ENCODE measurements around the gene PLEKHO2. TPM values are rescaled to one million over a fixed set of nuclear protein-coding genes. Genes with fewer than 3 reads are reported as not detected.

PLEKHO2 gene, protein sequence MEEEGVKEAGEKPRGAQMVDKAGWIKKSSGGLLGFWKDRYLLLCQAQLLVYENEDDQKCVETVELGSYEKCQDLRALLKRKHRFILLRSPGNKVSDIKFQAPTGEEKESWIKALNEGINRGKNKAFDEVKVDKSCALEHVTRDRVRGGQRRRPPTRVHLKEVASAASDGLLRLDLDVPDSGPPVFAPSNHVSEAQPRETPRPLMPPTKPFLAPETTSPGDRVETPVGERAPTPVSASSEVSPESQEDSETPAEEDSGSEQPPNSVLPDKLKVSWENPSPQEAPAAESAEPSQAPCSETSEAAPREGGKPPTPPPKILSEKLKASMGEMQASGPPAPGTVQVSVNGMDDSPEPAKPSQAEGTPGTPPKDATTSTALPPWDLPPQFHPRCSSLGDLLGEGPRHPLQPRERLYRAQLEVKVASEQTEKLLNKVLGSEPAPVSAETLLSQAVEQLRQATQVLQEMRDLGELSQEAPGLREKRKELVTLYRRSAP
- total RNA-seq (2021; fragmentation: NEBNext Ultra II Directional; extraction: Animal tissue kit (Norgen Biotek cat#: 25700)) (20.1 and 20.3 TPM in 2 replicates), polyA plus RNA-seq (2011; rRNA removed) (16.9 and 19.7 TPM in 2 replicates), polyA minus RNA-seq (2011; rRNA and poly(A)+ RNA removed) (13.3 and 19.6 TPM in 2 replicates)
- polyA plus RNA-seq (2011; cell fraction: cytosol; rRNA removed): 16.6 TPM
- polyA plus RNA-seq (2011; cell fraction: nucleus; rRNA removed): 31.1 TPM
- 18.9 to 22.4 TPM (median 21.2 TPM) in 4 replicates for polyA plus RNA-seq (2012, experiment 1 of 2)
- polyA plus RNA-seq (2012, experiment 2 of 2): 20.6 TPM
- 12.5 TPM for polyA plus RNA-seq (2013, experiment 1 of 2)
- 12.7 TPM for polyA plus RNA-seq (2013, experiment 2 of 2)
- 14.6 TPM for polyA minus RNA-seq (2011; cell fraction: cytosol; rRNA and poly(A)+ RNA removed)
- polyA minus RNA-seq (2011; cell fraction: nucleus; rRNA and poly(A)+ RNA removed): 11.1 TPM
- long read RNA-seq, experiment 1, partial matches to known transcripts: 1 of 3 reads
- long read RNA-seq, experiment 1, other reads (novel, unspliced or antisense): 1 of 3 reads
- long read RNA-seq, experiment 2: 0 reads

DNA sequence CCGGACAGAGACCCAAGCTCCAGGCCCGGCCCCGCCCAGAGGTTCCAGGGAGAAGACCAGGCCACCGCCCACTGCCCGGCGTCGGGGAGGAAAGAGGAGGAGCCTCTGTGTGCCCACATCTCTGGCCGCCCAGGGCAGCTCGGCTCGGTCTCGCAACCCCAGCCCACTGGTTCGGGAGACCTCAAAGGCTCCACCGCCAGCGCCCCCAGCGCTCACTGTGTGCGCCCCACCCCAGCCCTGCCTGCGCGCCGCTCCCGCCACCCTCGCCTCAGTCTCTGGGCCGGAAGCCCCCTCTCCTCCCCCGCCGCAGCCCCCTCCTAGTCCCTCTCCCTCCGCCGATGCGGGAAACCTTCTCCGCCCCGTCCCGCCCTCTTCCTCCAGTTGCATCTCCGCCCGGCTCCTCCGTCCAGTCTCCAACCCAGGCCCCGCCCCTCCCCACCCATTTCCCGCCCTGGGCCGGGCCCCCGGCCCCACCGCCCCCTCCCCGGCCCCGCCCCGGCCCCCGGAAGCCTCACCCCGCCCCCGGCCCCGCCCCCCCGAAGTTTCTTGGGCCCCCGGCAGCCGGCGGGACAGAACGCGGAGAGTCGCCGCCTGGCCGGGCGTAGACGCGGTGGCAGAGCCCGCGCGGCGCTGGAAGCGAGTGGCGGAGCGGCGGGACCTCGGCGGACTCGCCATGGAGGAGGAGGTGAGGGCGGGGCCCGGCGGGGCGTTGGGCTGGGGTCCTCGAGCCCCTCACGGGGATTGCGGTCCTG, at the start of gene PLEKHO2:
Gene PLEKHO2 (plus strand): TSS at position 572 of the 752 bp plus-strand sequence. CDS start 102 bp downstream, at position 674.
- H3K56ac ChIP-seq (replicated peaks; ENCODE audit: insufficient read length, low read depth, low read length): peak within 1 kb of the TSS; percentile 74
- peak; percentile 87 to 94 for DNase-seq (ENCODE audit: low read depth in 1 of 2, low spot score in 2 of 2)
- H4K5ac ChIP-seq (ENCODE audit: insufficient read length, low read depth, low read length): peak within 1 kb of the TSS; percentile 91
- peak within 1 kb of the TSS; percentile 26 for H2BK120ac ChIP-seq (replicated peaks; ENCODE audit: low read depth, low read length)
- WGBS, 2 experiments (ENCODE audit: extremely low coverage in 1 of 2, insufficient coverage in 1 of 2, insufficient read length in 1 of 2, insufficient replicate concordance in 2 of 2, low coverage in 1 of 2, low lambda C conversion rate in 2 of 2, missing lambda C conversion rate in 1 of 2): 0% methylated on average over 3 of the region's 75 CpGs; no CpG with 5 or more reads in 1 of the 2 experiments
- H3K79me1 ChIP-seq (ENCODE audit: low read depth, low read length): peaks cover 25% of the 10 kb centered on the region
- no peak within 1 kb of the TSS; the same call in 1 of the 2 replicates for H2BK20ac ChIP-seq (ENCODE audit: low read length)
- no peak within 1 kb of the TSS for H3K23ac ChIP-seq (ENCODE audit: insufficient read length)
- H3K27ac ChIP-seq (ENCODE audit: low read depth, low read length): peak within 1 kb of the TSS; percentile 59; the same call in 1 of the 2 replicates
- H2AFZ ChIP-seq (ENCODE audit: low read length): no peak within 1 kb of the TSS
- peak within 1 kb of the TSS; percentile 36 for H4K91ac ChIP-seq (replicated peaks; ENCODE audit: insufficient read length, low read length)
- peak within 1 kb of the TSS; percentile 71 for H3K4ac ChIP-seq (replicated peaks; ENCODE audit: insufficient read length, low read depth, low read length)
- peak within 1 kb of the TSS; percentile 61; the same call in 1 of the 2 replicates for H2AK5ac ChIP-seq (ENCODE audit: low read depth, low read length)
- H3K4me2 ChIP-seq (ENCODE audit: insufficient read depth in 1 of 2, low read depth in 2 of 2, low read length in 2 of 2): peak within 1 kb of the TSS; percentile 97 to 98
- peaks cover 10 to 22% of the 10 kb centered on the region in 2 experiments for H4K20me1 ChIP-seq (replicated peaks in 1 of 2; ENCODE audit: control insufficient read depth in 1 of 2, insufficient read depth in 2 of 2, low read length in 2 of 2)
- no peaks in the 10 kb centered on the region for H3K36me3 ChIP-seq (ENCODE audit: control insufficient read depth in 2 of 4, insufficient read depth in 4 of 4, low read length in 3 of 4)
- no peak for FAIRE-seq
- ChIA-PET POLR2A (ENCODE audit: partially characterized antibody) (interaction anchor here (0.6 to 17.0 kb wide), 23 partner anchors 9 to 155 kb away, joined by 3 to 381 read pairs (median 5); partner anchors contain the start of gene PIF1), CTCF (ENCODE audit: partially characterized antibody) (interaction anchor here (0.6 to 2.6 kb wide), 15 partner anchors 10 to 246 kb away, joined by 3 to 22 read pairs (median 4); partner anchors contain the start of gene ANKDD1A)
- H3K9me3 ChIP-seq (ENCODE audit: insufficient read depth in 2 of 2, low read depth in 1 of 2, low read length in 1 of 2): no peaks in the 10 kb centered on the region
- peaks cover 4 to 44% of the 10 kb centered on the region in 2 experiments for H3K79me2 ChIP-seq (ENCODE audit: control insufficient read depth in 1 of 2, insufficient read depth in 2 of 2, low read length in 2 of 2)
- peak within 1 kb of the TSS; percentile 83 for H2BK5ac ChIP-seq (ENCODE audit: low read depth, low read length)
- peak within 1 kb of the TSS; percentile 90; the same call in 1 of the 2 replicates for H2BK12ac ChIP-seq (ENCODE audit: low read depth, low read length)
- peak within 1 kb of the TSS; percentile 66 to 82 (median 78) for H3K9ac ChIP-seq (replicated peaks in 1 of 4; ENCODE audit: extremely low read depth in 1 of 4, low read depth in 3 of 4, low read length in 3 of 4)
- no peak within 1 kb of the TSS for H3K14ac ChIP-seq (ENCODE audit: insufficient read length)
- H3K27me3 ChIP-seq (replicated peaks in 1 of 4; ENCODE audit: control insufficient read depth in 3 of 4, extremely low read depth in 1 of 4, insufficient read depth in 3 of 4, low read length in 3 of 4): no peaks in the 10 kb centered on the region
- peak within 1 kb of the TSS; percentile 96 for H3K18ac ChIP-seq (ENCODE audit: extremely low read depth, low read length)
- peaks cover 13 to 25% (median 17%) of the 10 kb centered on the region in 4 experiments; a peak in 6 of 7 replicates for H3K4me1 ChIP-seq (replicated peaks in 1 of 4; ENCODE audit: control insufficient read depth in 3 of 4, insufficient read depth in 4 of 4, low read length in 3 of 4)
- peak within 1 kb of the TSS; percentile 90 to 99 (median 92) for H3K4me3 ChIP-seq (ENCODE audit: extremely low read depth in 1 of 4, insufficient read depth in 2 of 4, low read depth in 3 of 4, low read length in 4 of 4)
- no peak within 1 kb of the TSS; the same call in 1 of the 2 replicates for H2BK15ac ChIP-seq (ENCODE audit: low read length)
- peak within 1 kb of the TSS; percentile 86 for H4K8ac ChIP-seq (ENCODE audit: extremely low read depth, insufficient read depth, low read length)
- peaks cover 15% of the 10 kb centered on the region for H3K23me2 ChIP-seq (ENCODE audit: low read depth, low read length)
- 0 out of 2 replicates have a peak, but pooled peaks have one; percentile 34 for TF ChIP-seq RBBP5 (IDR thresholded peaks at IDR 0.05; ENCODE audit: borderline replicate concordance, low read depth, low read length)
- peak; percentile 11 to 15; a peak in 3 of 4 replicates for TF ChIP-seq RAD21 (IDR thresholded peaks at IDR 0.05 in 1 of 2, conservative IDR thresholded peaks at IDR 0.05 in 1 of 2; ENCODE audit: low read depth in 2 of 2, low read length in 2 of 2)
- TF ChIP-seq TBP (IDR thresholded peaks at IDR 0.05; ENCODE audit: low read depth, low read length): peak; percentile 77
- TF ChIP-seq KDM4A (IDR thresholded peaks at IDR 0.05; ENCODE audit: low read depth, low read length, severe bottlenecking): peak; percentile 35
- no peak for TF ChIP-seq EP300 (IDR thresholded peaks at IDR 0.05; ENCODE audit: borderline replicate concordance in 1 of 2, low read depth in 2 of 2, low read length in 2 of 2)

Measured in H1 (cell line).